Measurements from ENCODE around the gene TRPV5.

The TRPV5 gene

GRCh38 chr7:142956951-142957623, 23.5 kb upstream of the TRPV5 start:
- no peak for DNase-seq (ENCODE audit: low read depth)
- H3K4me3 ChIP-seq (ENCODE audit: low read depth, low read length) = no peak overlapping the region
- TF ChIP-seq CTCF (conservative IDR thresholded peaks at IDR 0.05; ENCODE audit: low read depth, low read length) = no peak

- no peak for DNase-seq (ENCODE audit: low read depth)
- TF ChIP-seq CTCF (conservative IDR thresholded peaks at IDR 0.05; ENCODE audit: low read depth, low read length) = no peak
- H3K4me3 ChIP-seq (ENCODE audit: low read depth, low read length) = no peak overlapping the region
Measured at GRCh38 chr7:142954680-142955268, 21.2 kb upstream of the TRPV5 start.

GRCh38 chr7:142950235-142950634, 16.7 kb upstream of the TRPV5 start:
- no peak for TF ChIP-seq CTCF (conservative IDR thresholded peaks at IDR 0.05; ENCODE audit: low read depth, low read length)
- H3K4me3 ChIP-seq (ENCODE audit: low read depth, low read length) = no peak overlapping the region
- no peak for DNase-seq (ENCODE audit: low read depth)

- no peak for DNase-seq (ENCODE audit: low read depth)
- no peak overlapping the region for H3K4me3 ChIP-seq (ENCODE audit: low read depth, low read length)
- no peak for TF ChIP-seq CTCF (conservative IDR thresholded peaks at IDR 0.05; ENCODE audit: low read depth, low read length)
Measured at GRCh38 chr7:142948603-142949002, 15.1 kb upstream of the TRPV5 start.

- TF ChIP-seq CTCF (conservative IDR thresholded peaks at IDR 0.05; ENCODE audit: low read depth, low read length) = no peak
- DNase-seq (ENCODE audit: low read depth) = no peak
Measured at GRCh38 chr7:142945001-142945400, 11.5 kb upstream of the TRPV5 start.

GRCh38 chr7:142943706-142944268, 10.2 kb upstream of the TRPV5 start:
- no peak for TF ChIP-seq CTCF (conservative IDR thresholded peaks at IDR 0.05; ENCODE audit: low read depth, low read length)
- DNase-seq (ENCODE audit: low read depth) = no peak
- no peak overlapping the region for H3K4me3 ChIP-seq (ENCODE audit: low read depth, low read length)

More at GRCh38 chr7:142945001-142945400, 11.5 kb upstream of the TRPV5 start:
- no peak overlapping the region for H3K4me3 ChIP-seq (ENCODE audit: low read depth, low read length)
